22Rv1 (cell line): ENCODE results near the gene LIN52.

Source experiments
- CTCF ChIP-seq: fragments of 450-650 bp; IDR thresholded peaks from 2 replicates; pipeline ENCODE4 v1.5.1; 2017; ENCODE audit warnings: mild to moderate bottlenecking
- ZFX ChIP-seq: fragments of 450-650 bp; IDR thresholded peaks from 2 replicates; pipeline ENCODE4 v1.6.1; 2017; ENCODE audit warnings: antibody characterized with exemption, borderline replicate concordance

- TF ChIP-seq CTCF (no peak), ZFX (no peak)
These were observed 157.4 kb downstream of the LIN52 start for GRCh38 chr14:74242021-74242779.
